Measurements from ENCODE around the gene RGP1.

Gene RGP1

GRCh38 chr9:35748858-35749514, at the start of gene RGP1, which contains the start of gene GBA2:
Gene RGP1 (plus strand): TSS chr9:35749287. CDS start chr9:35749756, 469 bp downstream.
Gene GBA2 (minus strand): TSS chr9:35749228. CDS start chr9:35748704, 524 bp downstream.
- no peak for DNase-seq (ENCODE audit: low read depth)
- H3K4me3 ChIP-seq (ENCODE audit: low read length) = peak within 1 kb of the TSS; percentile 97
- TF ChIP-seq CTCF (conservative IDR thresholded peaks at IDR 0.05; ENCODE audit: low read depth, low read length) = no peak

GRCh38 chr9:35700031-35700430, 49.1 kb upstream of the RGP1 start:
- H3K4me3 ChIP-seq (ENCODE audit: low read length) = no peak overlapping the region
- no peak for DNase-seq (ENCODE audit: low read depth)
- TF ChIP-seq CTCF (conservative IDR thresholded peaks at IDR 0.05; ENCODE audit: low read depth, low read length) = no peak

GRCh38 chr9:35700942-35701341, 48.1 kb upstream of the RGP1 start:
- H3K4me3 ChIP-seq (ENCODE audit: low read length) = no peak overlapping the region
- no peak for TF ChIP-seq CTCF (conservative IDR thresholded peaks at IDR 0.05; ENCODE audit: low read depth, low read length)
- no peak for DNase-seq (ENCODE audit: low read depth)

- H3K4me3 ChIP-seq (ENCODE audit: low read length) = no peak overlapping the region
- TF ChIP-seq CTCF (conservative IDR thresholded peaks at IDR 0.05; ENCODE audit: low read depth, low read length) = no peak
- DNase-seq (ENCODE audit: low read depth) = no peak
Measured at GRCh38 chr9:35702696-35703095, 46.4 kb upstream of the RGP1 start.

GRCh38 chr9:35703906-35704672, 45.0 kb upstream of the RGP1 start:
- H3K4me3 ChIP-seq (ENCODE audit: low read length) = no peak overlapping the region
- TF ChIP-seq CTCF (conservative IDR thresholded peaks at IDR 0.05; ENCODE audit: low read depth, low read length) = no peak
- DNase-seq (ENCODE audit: low read depth) = no peak

- TF ChIP-seq CTCF (conservative IDR thresholded peaks at IDR 0.05; ENCODE audit: low read depth, low read length) = no peak
- no peak overlapping the region for H3K4me3 ChIP-seq (ENCODE audit: low read length)
Measured at GRCh38 chr9:35705372-35705771, 43.7 kb upstream of the RGP1 start.

More at GRCh38 chr9:35705372-35705771, 43.7 kb upstream of the RGP1 start:
- no peak for DNase-seq (ENCODE audit: low read depth)

All from retinal pigment epithelial cell (primary cell).